Astrocyte of the spinal cord (primary cell): ENCODE measurements around the gene PTAFR.
A peak's percentile ranks its signal among the peaks of the same experiment; 100 is the strongest.

Experiments
- DNase-seq: peaks from one replicate; pipeline ENCODE4 v3.0.0; 2011; ENCODE audit warnings: low read depth, low spot score
- H3K4me3 ChIP-seq: 2 replicates; pipeline ENCODE4 v1.5.1; 2011; ENCODE audit warnings: low read depth, mild to moderate bottlenecking, low read length, moderate library complexity
- CTCF ChIP-seq: IDR thresholded peaks from 2 replicates; pipeline ENCODE4 v1.5.1; 2012; ENCODE audit warnings: low read depth, mild to moderate bottlenecking, low read length, inconsistent platforms
- in situ Hi-C: cut with HindIII; loops from 2 replicates; pipeline ENCODE4 v1.10.0; 2017; ENCODE audit warnings: low sequenced_read_pairs

PTAFR gene

GRCh38 chr1:28132171-28133167 is 44.0 kb downstream of the PTAFR start:
- in situ Hi-C loops: no loop called here

DNA sequence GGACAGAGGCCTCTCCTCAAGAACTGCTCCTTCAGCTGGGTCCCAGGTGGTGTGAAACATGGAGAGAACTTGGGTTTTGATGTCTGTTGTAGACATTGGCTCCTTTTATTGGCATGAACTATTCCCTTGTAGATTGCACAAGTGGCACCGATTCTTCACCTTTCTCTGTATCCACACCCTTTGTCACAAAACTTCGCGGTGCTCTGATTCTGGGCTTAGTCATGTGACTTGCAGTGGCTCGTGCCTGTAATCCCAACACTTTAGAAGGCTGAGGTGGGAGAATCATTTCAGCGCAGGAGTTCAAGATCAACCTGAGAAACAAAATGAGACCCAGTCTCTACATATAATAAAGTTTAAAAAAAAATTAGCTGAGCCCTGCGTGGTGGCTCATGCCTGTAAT is 45.6 kb downstream of the PTAFR start:
- no peak overlapping the region for H3K4me3 ChIP-seq
- no peak for TF ChIP-seq CTCF
- no peak for DNase-seq
- in situ Hi-C loops: no loop called here

More at GRCh38 chr1:28132171-28133167, 44.0 kb downstream of the PTAFR start:
- H3K4me3 ChIP-seq: no peak overlapping the region
- TF ChIP-seq CTCF: no peak
- DNase-seq: no peak

- in situ Hi-C loops: no loop called here
- DNase-seq: peak; percentile 59
- no peak for TF ChIP-seq CTCF
- no peak overlapping the region for H3K4me3 ChIP-seq
Observed at GRCh38 chr1:28129150-28129549, 47.3 kb downstream of the PTAFR start.

DNA sequence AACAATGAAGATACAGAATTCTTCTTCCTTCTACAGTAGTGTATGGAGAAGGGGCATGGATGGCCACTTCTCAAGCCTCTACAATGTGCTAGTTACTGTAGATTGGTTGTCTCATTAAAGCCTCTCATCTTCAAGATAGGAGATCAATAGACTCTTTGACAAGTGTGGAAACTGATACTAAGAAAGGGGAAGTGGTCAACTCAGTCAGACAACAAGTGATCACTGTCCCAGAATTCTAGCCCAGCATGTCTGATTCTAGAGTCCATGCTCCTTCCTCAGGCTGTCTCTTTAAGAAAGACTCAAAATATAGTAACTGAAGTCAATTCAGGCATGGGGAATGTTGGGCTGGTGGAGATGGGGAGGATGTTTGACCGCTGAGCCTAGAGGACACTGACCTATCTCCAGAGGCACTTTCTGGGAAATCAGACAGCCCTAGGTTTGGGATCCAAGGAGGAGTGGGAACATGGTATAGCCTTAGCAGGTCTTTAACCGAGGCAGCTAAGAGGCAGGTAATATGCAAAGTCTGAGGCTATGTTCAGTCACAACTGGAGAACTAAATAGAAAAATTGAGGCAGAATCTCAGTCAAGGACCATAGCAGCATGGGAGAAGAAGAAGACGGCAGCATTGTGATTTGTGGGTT is 48.8 kb downstream of the PTAFR start:
- H3K4me3 ChIP-seq: no peak overlapping the region
- no peak for DNase-seq
- no peak for TF ChIP-seq CTCF
- in situ Hi-C loops: no loop called here

DNA sequence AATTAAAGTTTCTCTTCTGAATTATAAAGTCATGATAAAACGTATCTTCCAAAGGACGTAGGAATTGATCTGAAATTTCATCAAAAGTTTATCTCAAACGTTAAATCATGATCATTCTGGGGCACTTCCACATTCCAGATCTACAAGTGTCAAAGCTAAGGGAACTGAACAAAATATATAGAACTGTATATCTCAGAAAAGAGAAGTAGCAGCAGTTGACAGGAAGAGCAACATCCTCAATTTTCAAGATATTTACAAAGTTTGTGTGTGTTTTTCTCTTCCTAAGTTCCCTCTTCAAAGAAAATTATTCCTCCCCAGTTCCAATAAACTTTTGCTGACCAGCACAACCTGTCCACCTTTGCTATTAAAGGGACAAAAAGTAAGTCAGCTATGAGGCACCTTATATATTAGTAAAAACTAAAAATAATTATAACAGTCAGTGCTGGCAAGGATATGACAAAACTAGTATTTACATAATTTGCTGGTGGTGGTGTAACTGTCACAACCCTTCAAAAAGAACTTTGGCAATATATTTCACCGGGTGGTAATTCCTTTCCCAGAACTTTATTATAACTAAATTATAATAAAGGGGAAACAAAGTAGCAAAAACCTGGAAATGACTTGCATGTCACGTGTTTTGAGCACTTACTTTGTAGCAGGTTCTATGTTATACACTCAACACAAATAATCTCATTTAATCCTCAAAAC is 49.6 kb downstream of the PTAFR start:
- H3K4me3 ChIP-seq: no peak overlapping the region
- DNase-seq: no peak
- in situ Hi-C loops: no loop called here
- no peak for TF ChIP-seq CTCF

DNA sequence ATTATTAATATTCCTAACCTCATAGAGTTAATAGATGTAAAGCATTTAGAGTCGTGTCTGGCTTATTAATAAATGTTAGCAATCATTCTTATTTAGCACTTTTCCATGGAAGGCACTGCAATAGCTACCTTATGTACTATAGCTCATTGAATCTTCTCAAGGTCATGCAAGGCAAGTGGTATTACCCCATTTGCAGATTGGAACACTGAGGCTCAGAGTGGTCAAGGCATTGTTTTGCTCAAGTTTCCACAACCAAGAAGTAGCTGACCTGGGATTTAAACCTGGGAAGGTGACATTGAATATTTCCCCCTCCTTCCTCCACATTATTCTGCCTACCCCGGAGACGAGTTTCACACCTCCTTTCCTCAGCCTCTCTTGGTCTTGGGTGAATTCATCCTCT is 50.3 kb downstream of the PTAFR start:
- TF ChIP-seq CTCF: no peak
- no peak for DNase-seq
- no peak overlapping the region for H3K4me3 ChIP-seq
- in situ Hi-C loops: no loop called here
